A549 treated with AZD9567 at 1 μM for 4 hours (cell line): ENCODE results near the gene VNN1. TPM values are rescaled to one million over a fixed set of nuclear protein-coding genes. Genes with fewer than 3 reads are reported as not detected.

Experiments used
- total RNA-seq: library from RNA; stranded (reverse); fragments of 200-300 nt; extraction: Qiagen RNA extraction; gene quantifications from 5 replicates; pipeline ENCODE4 v1.2.3, GENCODE V29; 2022; ENCODE audit not compliant: insufficient read depth

Gene VNN1
- total RNA-seq: 0.02 to 0.06 TPM (median 0.03 TPM) in 3 of 5 replicates, not detected in the others

GRCh38 chr6:132713352-132714134 is at the start of gene VNN1:
Gene VNN1, minus strand, starts transcription at chr6:132714055. Its CDS starts 20 bp downstream, at chr6:132714035.

GRCh38 chr6:132659082-132659481 is 54.8 kb downstream of the VNN1 start, which contains the start of gene TAAR1:
Gene TAAR1, minus strand, starts transcription at chr6:132659182. Its CDS starts 13,179 bp downstream, at chr6:132646003.

Other genes starting within 250 kb of the VNN1 start
- 22.6 to 30.5 TPM (median 25.5 TPM) in 5 replicates for gene STX7, start 200.9 kb downstream of the VNN1 start, total RNA-seq
- not detected in 5 replicates for gene TAAR9, start 175.8 kb downstream of the VNN1 start, total RNA-seq
- gene TAAR8, start 161.4 kb downstream of the VNN1 start, total RNA-seq: not detected in 5 replicates
- gene TAAR6, start 143.7 kb downstream of the VNN1 start, total RNA-seq: not detected in 5 replicates
- not detected in 5 replicates for gene TAAR5, start 124.3 kb downstream of the VNN1 start, total RNA-seq
- not detected in 5 replicates for gene TAAR2, start 89.8 kb downstream of the VNN1 start, total RNA-seq
- gene TAAR1, start 54.9 kb downstream of the VNN1 start, total RNA-seq: not detected in 5 replicates
- gene VNN2, start 43.8 kb upstream of the VNN1 start, total RNA-seq: not detected in 5 replicates
- gene SLC18B1, start 84.6 kb upstream of the VNN1 start, total RNA-seq: 3.3 to 4.9 TPM (median 4.1 TPM) in 5 replicates
- 1,633 to 2,086 TPM (median 1,990 TPM) in 5 replicates for gene RPS12, start 100.5 kb upstream of the VNN1 start, total RNA-seq